Epithelial cell of proximal tubule (primary cell): ENCODE data around the gene NEXN. TPM values are rescaled to one million over a fixed set of nuclear protein-coding genes. Genes with fewer than 3 reads are reported as not detected.
A peak's percentile ranks its signal among the peaks of the same experiment; 100 is the strongest.

Experiments used
- DNase-seq: peaks from one replicate; pipeline ENCODE4 v3.0.0-alpha.2; 2011; ENCODE audit warnings: low read depth
- H3K4me3 ChIP-seq: 2 replicates; pipeline ENCODE4 v1.5.1; 2011; ENCODE audit warnings: low read depth, mild to moderate bottlenecking, low read length
- total RNA-seq: library from RNA; depleted of rRNA; stranded (reverse); fragments of >200 nt; gene quantifications from 2 replicates; pipeline ENCODE4 v1.2.3, GENCODE V29; 2015
- TF ChIP-seq, protein P1 (sequence below): conservative IDR thresholded peaks from 2 replicates; pipeline ENCODE4 v1.5.1; 2012; ENCODE audit warnings: low read depth, mild to moderate bottlenecking, low read length

Gene NEXN
- total RNA-seq, 1 donor from 2014 or later = 17.2 TPM

DNA sequence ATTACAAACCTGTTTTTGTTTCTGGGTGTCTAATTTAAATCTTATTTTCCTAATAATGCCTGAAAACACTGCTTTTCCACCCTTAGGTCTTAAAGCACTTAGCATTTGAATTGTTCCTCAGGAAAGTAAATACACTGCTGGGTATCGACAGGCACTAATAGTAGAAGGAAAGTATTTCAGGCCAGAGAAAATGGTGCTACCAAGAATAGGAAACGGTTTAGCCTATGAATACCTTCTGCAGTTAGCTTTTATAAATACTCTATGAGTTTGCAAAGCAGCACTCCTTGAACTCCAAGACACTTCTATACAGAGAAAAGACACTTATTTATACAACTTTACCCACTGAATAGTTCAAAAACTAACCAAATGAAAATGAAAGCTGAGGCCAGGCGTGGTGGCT, 83.7 kb downstream of the NEXN start:
- H3K4me3 ChIP-seq = no peak overlapping the region
- no peak for DNase-seq
- TF ChIP-seq, protein P1, sequence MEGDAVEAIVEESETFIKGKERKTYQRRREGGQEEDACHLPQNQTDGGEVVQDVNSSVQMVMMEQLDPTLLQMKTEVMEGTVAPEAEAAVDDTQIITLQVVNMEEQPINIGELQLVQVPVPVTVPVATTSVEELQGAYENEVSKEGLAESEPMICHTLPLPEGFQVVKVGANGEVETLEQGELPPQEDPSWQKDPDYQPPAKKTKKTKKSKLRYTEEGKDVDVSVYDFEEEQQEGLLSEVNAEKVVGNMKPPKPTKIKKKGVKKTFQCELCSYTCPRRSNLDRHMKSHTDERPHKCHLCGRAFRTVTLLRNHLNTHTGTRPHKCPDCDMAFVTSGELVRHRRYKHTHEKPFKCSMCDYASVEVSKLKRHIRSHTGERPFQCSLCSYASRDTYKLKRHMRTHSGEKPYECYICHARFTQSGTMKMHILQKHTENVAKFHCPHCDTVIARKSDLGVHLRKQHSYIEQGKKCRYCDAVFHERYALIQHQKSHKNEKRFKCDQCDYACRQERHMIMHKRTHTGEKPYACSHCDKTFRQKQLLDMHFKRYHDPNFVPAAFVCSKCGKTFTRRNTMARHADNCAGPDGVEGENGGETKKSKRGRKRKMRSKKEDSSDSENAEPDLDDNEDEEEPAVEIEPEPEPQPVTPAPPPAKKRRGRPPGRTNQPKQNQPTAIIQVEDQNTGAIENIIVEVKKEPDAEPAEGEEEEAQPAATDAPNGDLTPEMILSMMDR = no peak

GRCh38 chr1:77975386-77975785, 87.0 kb downstream of the NEXN start:
- TF ChIP-seq, protein P1 = no peak
- DNase-seq = no peak
- peak overlapping the region; percentile 69 for H3K4me3 ChIP-seq

- DNase-seq = no peak
- H3K4me3 ChIP-seq = peak overlapping the region; percentile 69
- TF ChIP-seq, protein P1 = no peak
These were observed 87.5 kb downstream of the NEXN start for GRCh38 chr1:77975907-77976306.

DNA sequence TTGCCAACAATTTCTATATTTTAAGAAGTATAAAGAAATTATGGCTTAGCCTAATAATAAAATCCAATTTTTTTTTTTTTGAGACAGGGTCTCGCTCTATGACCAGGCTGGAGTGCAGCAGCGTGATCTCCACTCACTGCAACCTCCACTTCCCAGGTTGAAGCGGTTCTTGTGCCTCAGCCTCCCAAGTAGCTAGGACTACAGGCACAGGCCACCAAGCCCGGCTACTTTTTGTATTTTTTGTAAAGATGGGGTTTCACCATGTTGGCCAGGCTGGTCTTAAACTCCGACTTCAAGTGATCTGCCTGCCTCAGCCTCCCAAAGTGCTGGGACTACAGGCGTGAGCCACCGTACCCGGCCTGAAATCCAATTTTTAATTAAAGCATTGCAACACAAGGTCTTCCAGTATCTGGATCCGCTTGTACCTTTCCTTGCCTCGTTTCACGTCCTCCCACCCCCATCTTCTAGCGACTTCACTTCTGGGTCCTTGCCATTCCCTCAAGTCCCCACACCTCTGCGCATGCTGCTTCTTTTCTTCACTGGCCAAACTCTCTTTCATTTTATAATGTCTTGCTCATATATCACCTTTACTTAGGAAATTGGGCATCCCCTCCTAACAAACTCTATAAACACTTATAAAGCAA, 88.1 kb downstream of the NEXN start:
- TF ChIP-seq, protein P1 = no peak
- DNase-seq = no peak
- peak overlapping the region; percentile 69 for H3K4me3 ChIP-seq

DNA sequence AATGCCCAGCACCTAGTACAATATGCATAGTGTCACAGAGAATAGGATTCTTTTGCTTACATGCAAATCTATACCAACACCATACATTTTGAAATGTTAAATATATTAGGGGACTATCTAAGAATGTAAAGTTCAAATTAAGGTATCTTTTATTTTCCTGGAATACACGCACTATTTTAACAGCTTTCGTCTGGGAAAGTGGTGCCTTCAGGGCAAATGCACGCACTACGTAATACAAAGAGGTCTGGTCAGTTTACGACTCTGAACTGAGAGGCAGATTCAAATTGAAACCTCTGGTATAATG, 89.5 kb downstream of the NEXN start:
- TF ChIP-seq, protein P1 = no peak
- H3K4me3 ChIP-seq = peak overlapping the region; percentile 69
- DNase-seq = no peak

DNA sequence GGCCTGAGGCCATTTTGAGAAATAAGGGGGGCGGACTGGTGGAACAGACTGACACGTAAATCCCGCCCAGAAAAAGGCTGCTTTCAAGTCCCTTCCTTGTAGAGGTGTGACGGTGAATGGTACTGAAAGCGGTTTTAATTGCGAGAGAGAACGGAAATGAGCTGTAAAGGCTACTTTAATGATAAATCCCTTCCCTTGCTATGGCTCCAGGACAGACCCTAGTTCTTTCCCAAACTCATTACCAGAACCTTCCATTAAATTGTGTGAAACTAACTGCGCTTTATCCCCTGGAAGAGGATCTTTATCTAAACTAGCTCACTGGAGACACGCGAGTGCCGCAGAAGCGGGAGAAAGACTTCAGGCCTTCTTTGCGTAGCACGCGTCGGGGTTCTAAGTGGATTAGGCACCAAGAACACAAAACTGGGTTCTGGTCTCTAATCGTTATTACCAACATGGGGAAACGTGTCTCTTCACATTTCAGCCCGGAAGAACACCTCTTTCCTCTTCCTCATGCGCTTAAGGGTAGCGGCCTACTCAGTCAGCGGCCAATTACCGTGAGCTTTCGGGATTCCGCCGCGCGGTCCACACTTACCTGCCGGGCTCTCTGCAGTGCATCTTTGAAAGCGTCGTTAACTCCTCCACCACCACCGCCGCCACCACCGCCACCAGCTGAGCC, 90.0 kb downstream of the NEXN start:
- H3K4me3 ChIP-seq = peak overlapping the region; percentile 69
- TF ChIP-seq, protein P1 = no peak
- peak; percentile 56 for DNase-seq
